ENCODE results near the gene SIGMAR1.

The SIGMAR1 gene

GRCh38 chr9:34675048-34675714, 37.6 kb upstream of the SIGMAR1 start:
- TF ChIP-seq CTCF (IDR thresholded peaks at IDR 0.05; ENCODE audit: borderline replicate concordance, insufficient read depth, low read depth, low read length) = peak; percentile 85
- no peak overlapping the region for H3K4me3 ChIP-seq (ENCODE audit: low read depth, low read length)

GRCh38 chr9:34674440-34674839, 36.9 kb upstream of the SIGMAR1 start:
- H3K4me3 ChIP-seq (ENCODE audit: low read depth, low read length) = no peak overlapping the region
- no peak for TF ChIP-seq CTCF (IDR thresholded peaks at IDR 0.05; ENCODE audit: borderline replicate concordance, insufficient read depth, low read depth, low read length)

- H3K4me3 ChIP-seq (ENCODE audit: low read depth, low read length) = no peak overlapping the region
- no peak for TF ChIP-seq CTCF (IDR thresholded peaks at IDR 0.05; ENCODE audit: borderline replicate concordance, insufficient read depth, low read depth, low read length)
These were observed 33.7 kb upstream of the SIGMAR1 start for GRCh38 chr9:34671307-34671706.

- no peak for TF ChIP-seq CTCF (IDR thresholded peaks at IDR 0.05; ENCODE audit: borderline replicate concordance, insufficient read depth, low read depth, low read length)
- H3K4me3 ChIP-seq (ENCODE audit: low read depth, low read length) = no peak overlapping the region
These were observed 32.4 kb upstream of the SIGMAR1 start for GRCh38 chr9:34669809-34670562.

- TF ChIP-seq CTCF (IDR thresholded peaks at IDR 0.05; ENCODE audit: borderline replicate concordance, insufficient read depth, low read depth, low read length) = no peak
- peak overlapping the region; percentile 33 for H3K4me3 ChIP-seq (ENCODE audit: low read depth, low read length)
These were observed 28.0 kb upstream of the SIGMAR1 start for GRCh38 chr9:34665381-34666250.

- peak overlapping the region; percentile 23 for H3K4me3 ChIP-seq (ENCODE audit: low read depth, low read length)
- TF ChIP-seq CTCF (IDR thresholded peaks at IDR 0.05; ENCODE audit: borderline replicate concordance, insufficient read depth, low read depth, low read length) = no peak
These were observed 27.4 kb upstream of the SIGMAR1 start for GRCh38 chr9:34665067-34665380.

Data from GM12875 (cell line).